Measurements from ENCODE around the gene FOSL2. TPM values are rescaled to one million over a fixed set of nuclear protein-coding genes. Genes with fewer than 3 reads are reported as not detected.

FOSL2 gene
- total RNA-seq, 1 donor from 2014 or later = 213 TPM

- intact Hi-C loops (cut with DNase I) = no loop called here
- no peak for TF ChIP-seq CTCF (IDR thresholded peaks at IDR 0.05)
- no peak for DNase-seq (ENCODE audit: extremely low spot score in 2 of 2)
- no peak overlapping the region for H3K27ac ChIP-seq
- no peak overlapping the region for H3K4me3 ChIP-seq
- H3K36me3 ChIP-seq = no peaks in the 10 kb centered on the region
- no peaks in the 10 kb centered on the region for H3K27me3 ChIP-seq
- H3K4me1 ChIP-seq = peaks cover 14% of the 10 kb centered on the region
- H3K9me3 ChIP-seq = no peaks in the 10 kb centered on the region
Observed at GRCh38 chr2:28373854-28374253, 18.8 kb upstream of the FOSL2 start.

GRCh38 chr2:28374331-28374730 lies 18.3 kb upstream of the FOSL2 start:
- Histone ChIP-seq H3K9me3 (no peaks in the 10 kb centered on the region), H3K27ac (no peak overlapping the region), H3K4me3 (no peak overlapping the region), H3K27me3 (no peaks in the 10 kb centered on the region), H3K36me3 (no peaks in the 10 kb centered on the region), H3K4me1 (peaks cover 19% of the 10 kb centered on the region)
- TF ChIP-seq POLR2AphosphoS5 (IDR thresholded peaks at IDR 0.05; ENCODE audit: insufficient read depth in 1 of 2, low read depth in 1 of 2) (no peak), POLR2A (IDR thresholded peaks at IDR 0.05) (no peak), CTCF (IDR thresholded peaks at IDR 0.05) (no peak)
- intact Hi-C loops (cut with DNase I) = no loop called here
- no peak for DNase-seq (ENCODE audit: extremely low spot score in 2 of 2)

- no peaks in the 10 kb centered on the region for H3K9me3 ChIP-seq
- H3K4me3 ChIP-seq = no peak overlapping the region
- DNase-seq (ENCODE audit: extremely low spot score in 2 of 2) = no peak
- H3K4me1 ChIP-seq = peaks cover 26% of the 10 kb centered on the region
- H3K36me3 ChIP-seq = no peaks in the 10 kb centered on the region
- intact Hi-C loops (cut with DNase I) = no loop called here
- no peaks in the 10 kb centered on the region for H3K27me3 ChIP-seq
- TF ChIP-seq POLR2A (IDR thresholded peaks at IDR 0.05) = no peak
- peak overlapping the region; percentile 79 for H3K27ac ChIP-seq
Observed at GRCh38 chr2:28375236-28375635, 17.4 kb upstream of the FOSL2 start.

- no peaks in the 10 kb centered on the region for H3K27me3 ChIP-seq
Observed at GRCh38 chr2:28375742-28376631, 16.7 kb upstream of the FOSL2 start.

GRCh38 chr2:28377195-28377816 lies 15.4 kb upstream of the FOSL2 start:
- Histone ChIP-seq H3K4me1 (peaks cover 26% of the 10 kb centered on the region), H3K36me3 (no peaks in the 10 kb centered on the region), H3K9me3 (no peaks in the 10 kb centered on the region), H3K4me3 (no peak overlapping the region), H3K27me3 (no peaks in the 10 kb centered on the region), H3K27ac (peak overlapping the region; percentile 79)
- intact Hi-C loops (cut with DNase I) = no loop called here
- DNase-seq (ENCODE audit: extremely low spot score in 2 of 2) = no peak
- TF ChIP-seq POLR2A (IDR thresholded peaks at IDR 0.05) (no peak), POLR2AphosphoS5 (IDR thresholded peaks at IDR 0.05; ENCODE audit: insufficient read depth in 1 of 2, low read depth in 1 of 2) (no peak), CTCF (IDR thresholded peaks at IDR 0.05) (no peak)

More at GRCh38 chr2:28375742-28376631, 16.7 kb upstream of the FOSL2 start:
- H3K4me1 ChIP-seq = peaks cover 26% of the 10 kb centered on the region
- DNase-seq (ENCODE audit: extremely low spot score in 2 of 2) = no peak
- no peaks in the 10 kb centered on the region for H3K9me3 ChIP-seq
- TF ChIP-seq CTCF (IDR thresholded peaks at IDR 0.05) = no peak
- TF ChIP-seq POLR2A (IDR thresholded peaks at IDR 0.05) = no peak
- no peak for TF ChIP-seq POLR2AphosphoS5 (IDR thresholded peaks at IDR 0.05; ENCODE audit: insufficient read depth in 1 of 2, low read depth in 1 of 2)
- no peaks in the 10 kb centered on the region for H3K36me3 ChIP-seq
- intact Hi-C loops (cut with DNase I) = no loop called here
- H3K4me3 ChIP-seq = no peak overlapping the region
- H3K27ac ChIP-seq = peak overlapping the region; percentile 79

Measured in vagina (tissue), 2 donors.